MG63 (cell line): Measurements from ENCODE around the gene TTC23L. TPM values are rescaled to one million over a fixed set of nuclear protein-coding genes. Genes with fewer than 3 reads are reported as not detected.
"Not testable (repeated sequence)": the region's sequence is repeated elsewhere in the genome, so short reads cannot be mapped to it uniquely, and the experiment has no call there.

Source experiments
- DNase-seq: peaks from one replicate; pipeline ENCODE4 v3.0.0-alpha.2; 2020
- H3K27me3 ChIP-seq: fragments of 250-450 bp; sonication (Bioruptor Pico); 2 replicates; pipeline ENCODE4 v1.5.1; 2020; ENCODE audit warnings: mild to moderate bottlenecking, moderate library complexity
- H3K36me3 ChIP-seq: fragments of 250-450 bp; sonication (Bioruptor Pico); 2 replicates; pipeline ENCODE4 v1.5.1; 2020; ENCODE audit warnings: mild to moderate bottlenecking, moderate library complexity
- H3K4me3 ChIP-seq: fragments of 250-450 bp; sonication (Bioruptor Pico); 2 replicates; pipeline ENCODE4 v1.5.1; 2020; ENCODE audit warnings: mild to moderate bottlenecking, moderate library complexity
- H3K9me3 ChIP-seq: fragments of 250-450 bp; sonication (Bioruptor Pico); 2 replicates; pipeline ENCODE4 v1.5.1; 2020; ENCODE audit warnings: mild to moderate bottlenecking, moderate library complexity
- total RNA-seq: library from RNA; depleted of rRNA; stranded (reverse); fragments of >200 nt; shearing (Covaris generic); gene quantifications from 2 replicates; pipeline ENCODE4 v1.2.3, GENCODE V29; 2014; ENCODE audit warnings: low replicate concordance

TTC23L gene
- total RNA-seq, 1 experiment from 2014 or later, result not detected

GRCh38 chr5:34892414-34892813 lies 53.5 kb downstream of the TTC23L start:
- Histone ChIP-seq H3K4me3 (no peak overlapping the region), H3K9me3 (no peaks in the 10 kb centered on the region), H3K27me3 (no peaks in the 10 kb centered on the region), H3K36me3 (no peaks in the 10 kb centered on the region)
- DNase-seq, result no peak

- no peaks in the 10 kb centered on the region for H3K36me3 ChIP-seq
- no peak for DNase-seq
- no peak overlapping the region for H3K4me3 ChIP-seq
- no peaks in the 10 kb centered on the region for H3K9me3 ChIP-seq
- H3K27me3 ChIP-seq, result no peaks in the 10 kb centered on the region
These were observed 55.8 kb downstream of the TTC23L start for GRCh38 chr5:34894716-34895115.

GRCh38 chr5:34895641-34896419 lies 56.9 kb downstream of the TTC23L start:
- Histone ChIP-seq H3K27me3 (no peaks in the 10 kb centered on the region), H3K9me3 (no peaks in the 10 kb centered on the region), H3K36me3 (no peaks in the 10 kb centered on the region), H3K4me3 (no peak overlapping the region)
- DNase-seq, result no peak

- DNase-seq, result no peak
- Histone ChIP-seq H3K4me3 (no peak overlapping the region), H3K9me3 (no peaks in the 10 kb centered on the region), H3K27me3 (no peaks in the 10 kb centered on the region), H3K36me3 (no peaks in the 10 kb centered on the region)
These were observed 58.7 kb downstream of the TTC23L start for GRCh38 chr5:34897646-34898045.

GRCh38 chr5:34898258-34898895 lies 59.4 kb downstream of the TTC23L start:
- H3K36me3 ChIP-seq, result no peaks in the 10 kb centered on the region; the same call in 1 of the 2 replicates
- H3K27me3 ChIP-seq, result no peaks in the 10 kb centered on the region
- H3K4me3 ChIP-seq, result no peak overlapping the region
- peak; percentile 50 for DNase-seq
- no peaks in the 10 kb centered on the region for H3K9me3 ChIP-seq

- no peaks in the 10 kb centered on the region for H3K9me3 ChIP-seq
- no peak for DNase-seq
These were observed 60.1 kb downstream of the TTC23L start for GRCh38 chr5:34899066-34899465.

GRCh38 chr5:34900652-34901051 lies 61.7 kb downstream of the TTC23L start:
- DNase-seq, result no peak
- no peak overlapping the region for H3K4me3 ChIP-seq
- no peaks in the 10 kb centered on the region for H3K9me3 ChIP-seq
- H3K36me3 ChIP-seq, result peaks cover 8% of the 10 kb centered on the region
- H3K27me3 ChIP-seq, result no peaks in the 10 kb centered on the region

More at GRCh38 chr5:34899066-34899465, 60.1 kb downstream of the TTC23L start:
- Histone ChIP-seq H3K4me3 (no peak overlapping the region), H3K36me3 (no peaks in the 10 kb centered on the region; the same call in 1 of the 2 replicates), H3K27me3 (no peaks in the 10 kb centered on the region)

GRCh38 chr5:34903260-34903659 lies 64.3 kb downstream of the TTC23L start:
- Histone ChIP-seq H3K9me3 (no peaks in the 10 kb centered on the region), H3K36me3 (peaks cover 8% of the 10 kb centered on the region), H3K27me3 (no peaks in the 10 kb centered on the region), H3K4me3 (no peak overlapping the region)
- DNase-seq, result no peak

- no peaks in the 10 kb centered on the region for H3K27me3 ChIP-seq
- no peak for DNase-seq
- H3K4me3 ChIP-seq, result no peak overlapping the region
- H3K36me3 ChIP-seq, result peaks cover 29% of the 10 kb centered on the region
- no peaks in the 10 kb centered on the region for H3K9me3 ChIP-seq
These were observed 66.6 kb downstream of the TTC23L start for GRCh38 chr5:34905564-34905963.

GRCh38 chr5:34913072-34913471 lies 74.1 kb downstream of the TTC23L start:
- Histone ChIP-seq H3K27me3 (no peaks in the 10 kb centered on the region), H3K36me3 (peaks cover 53% of the 10 kb centered on the region), H3K9me3 (no peaks in the 10 kb centered on the region), H3K4me3 (peak overlapping the region; percentile 93)
- DNase-seq, result no peak

GRCh38 chr5:34914671-34915138 lies 75.7 kb downstream of the TTC23L start:
- Histone ChIP-seq H3K36me3 (peaks cover 50% of the 10 kb centered on the region), H3K27me3 (no peaks in the 10 kb centered on the region), H3K9me3 (no peaks in the 10 kb centered on the region), H3K4me3 (peak overlapping the region; percentile 93)
- DNase-seq, result peak; percentile 10

GRCh38 chr5:34915139-34915855 lies 76.3 kb downstream of the TTC23L start, which contains the start of the genes BRIX1 and RAD1:
TSS of gene BRIX1 (plus strand) at chr5:34915711. CDS start at chr5:34915739, 28 bp downstream.
TSS of gene RAD1 (minus strand) at chr5:34915504. CDS start at chr5:34914892, 612 bp downstream.
- peak within 1 kb of the TSS; percentile 93 for H3K4me3 ChIP-seq
- peaks cover 51% of the 10 kb centered on the region for H3K36me3 ChIP-seq
- DNase-seq, result peak; percentile 98
- H3K9me3 ChIP-seq, result no peaks in the 10 kb centered on the region
- H3K27me3 ChIP-seq, result no peaks in the 10 kb centered on the region

- no peaks in the 10 kb centered on the region for H3K9me3 ChIP-seq
- peaks cover 51% of the 10 kb centered on the region for H3K36me3 ChIP-seq
- no peaks in the 10 kb centered on the region for H3K27me3 ChIP-seq
- peak overlapping the region; percentile 93 for H3K4me3 ChIP-seq
- no peak for DNase-seq
These were observed 76.9 kb downstream of the TTC23L start for GRCh38 chr5:34915856-34916192.

GRCh38 chr5:34916518-34916917 lies 77.6 kb downstream of the TTC23L start:
- Histone ChIP-seq H3K27me3 (no peaks in the 10 kb centered on the region), H3K4me3 (peak overlapping the region; percentile 93), H3K9me3 (no peaks in the 10 kb centered on the region), H3K36me3 (peaks cover 51% of the 10 kb centered on the region)
- DNase-seq, result no peak

GRCh38 chr5:34918025-34918424 lies 79.1 kb downstream of the TTC23L start:
- H3K4me3 ChIP-seq, result no peak overlapping the region
- no peaks in the 10 kb centered on the region for H3K9me3 ChIP-seq
- peaks cover 54% of the 10 kb centered on the region for H3K36me3 ChIP-seq
- no peak for DNase-seq
- no peaks in the 10 kb centered on the region for H3K27me3 ChIP-seq

GRCh38 chr5:34919077-34919476 lies 80.1 kb downstream of the TTC23L start:
- Histone ChIP-seq H3K27me3 (no peaks in the 10 kb centered on the region), H3K36me3 (peaks cover 60% of the 10 kb centered on the region), H3K9me3 (no peaks in the 10 kb centered on the region), H3K4me3 (no peak overlapping the region)
- no peak for DNase-seq

- H3K36me3 ChIP-seq, result peaks cover 81% of the 10 kb centered on the region
- H3K4me3 ChIP-seq, DNase-seq: not testable (repeated sequence)
These were observed 84.3 kb downstream of the TTC23L start for GRCh38 chr5:34923256-34923655.

More at GRCh38 chr5:34923256-34923655, 84.3 kb downstream of the TTC23L start:
- not testable (repeated sequence) for H3K9me3 ChIP-seq, H3K27me3 ChIP-seq
